Gastroesophageal sphincter (tissue), 3 donors: ENCODE measurements around the gene NKD1.

Experiments used
- POLR2AphosphoS5 ChIP-seq: sonication (generic); formaldehyde crosslinking; IDR thresholded peaks from one replicate; pipeline ENCODE4 v1.6.1; 2017; ENCODE audit warnings: antibody characterized with exemption
- TF ChIP-seq, protein P1 (sequence below), 4 experiments: fragments of 200-600 bp in 2 of 4; fragments of 450-650 bp in 2 of 4; sonication (generic) in 1 of 4; IDR thresholded peaks; one replicate each; pipeline ENCODE4 v1.5.1; 2017 to 2019; ENCODE audit warnings: antibody characterized with exemption in 4 of 4, mild to moderate bottlenecking in 2 of 4, moderate library complexity in 2 of 4

- TF ChIP-seq, protein P1, sequence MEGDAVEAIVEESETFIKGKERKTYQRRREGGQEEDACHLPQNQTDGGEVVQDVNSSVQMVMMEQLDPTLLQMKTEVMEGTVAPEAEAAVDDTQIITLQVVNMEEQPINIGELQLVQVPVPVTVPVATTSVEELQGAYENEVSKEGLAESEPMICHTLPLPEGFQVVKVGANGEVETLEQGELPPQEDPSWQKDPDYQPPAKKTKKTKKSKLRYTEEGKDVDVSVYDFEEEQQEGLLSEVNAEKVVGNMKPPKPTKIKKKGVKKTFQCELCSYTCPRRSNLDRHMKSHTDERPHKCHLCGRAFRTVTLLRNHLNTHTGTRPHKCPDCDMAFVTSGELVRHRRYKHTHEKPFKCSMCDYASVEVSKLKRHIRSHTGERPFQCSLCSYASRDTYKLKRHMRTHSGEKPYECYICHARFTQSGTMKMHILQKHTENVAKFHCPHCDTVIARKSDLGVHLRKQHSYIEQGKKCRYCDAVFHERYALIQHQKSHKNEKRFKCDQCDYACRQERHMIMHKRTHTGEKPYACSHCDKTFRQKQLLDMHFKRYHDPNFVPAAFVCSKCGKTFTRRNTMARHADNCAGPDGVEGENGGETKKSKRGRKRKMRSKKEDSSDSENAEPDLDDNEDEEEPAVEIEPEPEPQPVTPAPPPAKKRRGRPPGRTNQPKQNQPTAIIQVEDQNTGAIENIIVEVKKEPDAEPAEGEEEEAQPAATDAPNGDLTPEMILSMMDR (IDR thresholded peaks at IDR 0.05): no peak
- TF ChIP-seq POLR2AphosphoS5: no peak
Measured at GRCh38 chr16:50607051-50607431, 58.8 kb downstream of the NKD1 start.
